Muscle of back (tissue), 11 donors: ENCODE results near the gene AKAP10. TPM values are rescaled to one million over a fixed set of nuclear protein-coding genes. Genes with fewer than 3 reads are reported as not detected.
"Not testable (repeated sequence)": the region's sequence is repeated elsewhere in the genome, so short reads cannot be mapped to it uniquely, and the experiment has no call there.

ENCODE experiments used
- DNase-seq, 3 donors: peaks; one replicate each; pipeline versions ENCODE4 v3.0.0 to v3.0.0-alpha.2; 2013
- polyA plus RNA-seq, 10 donors: library from polyadenylated mRNA; unstranded; fragments of 120-200 nt; gene quantifications; one replicate each; pipeline ENCODE4 v1.2.1, GENCODE V29; 2013; ENCODE audit not compliant: insufficient read length in 10 of 10

AKAP10 gene
- polyA plus RNA-seq, 10 donors: 13.1 to 21.2 (median 17.2) TPM

GRCh38 chr17:19937522-19937921 is 40.1 kb downstream of the AKAP10 start:
- DNase-seq: no peak

GRCh38 chr17:19935169-19935568 is 42.5 kb downstream of the AKAP10 start:
- no peak for DNase-seq

- no peak for DNase-seq
Measured at GRCh38 chr17:19933628-19934027, 44.0 kb downstream of the AKAP10 start.

GRCh38 chr17:19933221-19933620 is 44.4 kb downstream of the AKAP10 start:
- no peak for DNase-seq

GRCh38 chr17:19928299-19928698 is 49.3 kb downstream of the AKAP10 start:
- no peak for DNase-seq

- DNase-seq: no peak
Measured at GRCh38 chr17:19915245-19915978, 62.2 kb downstream of the AKAP10 start.

- no peak for DNase-seq
Measured at GRCh38 chr17:19911033-19911432, 66.6 kb downstream of the AKAP10 start.

- DNase-seq: no peak
Measured at GRCh38 chr17:19909139-19909538, 68.5 kb downstream of the AKAP10 start.

- no peak for DNase-seq
Measured at GRCh38 chr17:19905502-19905901, 72.1 kb downstream of the AKAP10 start.

- DNase-seq: no peak
Measured at GRCh38 chr17:19904924-19905323, 72.7 kb downstream of the AKAP10 start.

- no peak for DNase-seq
Measured at GRCh38 chr17:19904412-19904811, 73.2 kb downstream of the AKAP10 start.

- DNase-seq: no peak
Measured at GRCh38 chr17:19900809-19901208, 76.8 kb downstream of the AKAP10 start.

GRCh38 chr17:19897903-19898302 is 79.7 kb downstream of the AKAP10 start:
- DNase-seq: peak in 2 of 3 donors; percentile 7 to 20

- DNase-seq: no peak
Measured at GRCh38 chr17:19897090-19897837, 80.4 kb downstream of the AKAP10 start.

- DNase-seq: no peak
Measured at GRCh38 chr17:19896679-19897078, 80.9 kb downstream of the AKAP10 start.

GRCh38 chr17:19890554-19890953 is 87.1 kb downstream of the AKAP10 start:
- DNase-seq: not testable (repeated sequence)

- DNase-seq: not testable (repeated sequence)
Measured at GRCh38 chr17:19890001-19890400, 87.6 kb downstream of the AKAP10 start.

- DNase-seq: no peak
Measured at GRCh38 chr17:19886116-19886515, 91.5 kb downstream of the AKAP10 start.

- DNase-seq: no peak
Measured at GRCh38 chr17:19883537-19884215, 94.0 kb downstream of the AKAP10 start.

GRCh38 chr17:19880393-19880792 is 97.2 kb downstream of the AKAP10 start:
- DNase-seq: no peak

- DNase-seq: no peak
Measured at GRCh38 chr17:19877364-19877945, 100.2 kb downstream of the AKAP10 start.

GRCh38 chr17:19876529-19877161 is 101.0 kb downstream of the AKAP10 start:
- peak in 2 of 3 donors; percentile 31 to 53 for DNase-seq
